HUES64 (cell line): ENCODE measurements around the gene FBRSL1.
A peak's percentile ranks its signal among the peaks of the same experiment; 100 is the strongest.

Experiments
- H3K27ac ChIP-seq: 2 replicates; pipeline ENCODE4 v1.7.0; 2013; ENCODE audit warnings: low read depth, low read length, inconsistent platforms
- H3K27me3 ChIP-seq: 2 replicates; pipeline ENCODE4 v1.6.1; 2013; ENCODE audit warnings: mild to moderate bottlenecking, low read length; ENCODE audit not compliant: insufficient read depth
- H3K36me3 ChIP-seq: 2 replicates; pipeline ENCODE4 v1.6.1; 2013; ENCODE audit warnings: mild to moderate bottlenecking, low read length; ENCODE audit not compliant: insufficient read depth
- H3K4me1 ChIP-seq: 2 replicates; pipeline ENCODE4 v1.6.1; 2013; ENCODE audit warnings: mild to moderate bottlenecking, low read length, moderate library complexity; ENCODE audit not compliant: insufficient read depth
- H3K4me3 ChIP-seq: 2 replicates; pipeline ENCODE4 v1.5.1; 2013; ENCODE audit warnings: mild to moderate bottlenecking, low read length, moderate library complexity
- H3K9ac ChIP-seq: 2 replicates; pipeline ENCODE4 v1.6.1; 2013; ENCODE audit warnings: mild to moderate bottlenecking, low read depth, low read length
- H3K9me3 ChIP-seq: 2 replicates; pipeline ENCODE4 v1.6.1; 2013; ENCODE audit warnings: low read depth, low read length; ENCODE audit not compliant: insufficient read depth
- WGBS: fragments of 150-250, 120-280 bp; methylation state at CpG from one replicate; pipeline ENCODE4 v1.1.7; 2013; ENCODE audit warnings: missing lambda C conversion rate; 5-methylcytosine and 5-hydroxymethylcytosine counted together

Gene FBRSL1

DNA sequence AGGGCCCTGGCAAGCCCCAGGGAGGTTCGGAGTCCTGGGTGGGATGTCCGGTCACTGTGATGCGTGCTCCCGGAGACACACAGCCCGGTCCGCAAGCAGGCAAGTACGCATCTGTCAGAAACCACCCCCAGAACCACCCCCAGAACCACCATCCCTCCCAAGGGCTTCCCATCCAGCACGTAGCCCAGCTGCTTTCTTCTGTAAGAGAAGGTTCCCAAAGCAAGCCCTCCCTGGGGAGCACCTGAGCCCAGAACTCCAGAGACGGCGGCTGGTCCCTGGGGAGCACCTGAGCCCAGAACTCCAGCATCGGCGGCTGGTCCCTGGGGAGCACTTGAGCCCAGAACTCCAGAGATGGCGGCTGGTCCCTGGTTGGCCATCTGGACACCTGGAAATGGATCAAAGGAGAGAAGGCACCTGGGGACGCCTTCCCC is 2.6 kb upstream of the FBRSL1 start:
- Histone ChIP-seq H3K9me3 (no peaks in the 10 kb centered on the region), H3K36me3 (no peaks in the 10 kb centered on the region), H3K27ac (no peak overlapping the region), H3K27me3 (peaks cover 80% of the 10 kb centered on the region), H3K4me3 (no peak overlapping the region), H3K9ac (no peak overlapping the region), H3K4me1 (peaks cover 8% of the 10 kb centered on the region; the same call in 1 of the 2 replicates)
- 89% methylated on average over 14 of the region's 14 CpGs for WGBS

DNA sequence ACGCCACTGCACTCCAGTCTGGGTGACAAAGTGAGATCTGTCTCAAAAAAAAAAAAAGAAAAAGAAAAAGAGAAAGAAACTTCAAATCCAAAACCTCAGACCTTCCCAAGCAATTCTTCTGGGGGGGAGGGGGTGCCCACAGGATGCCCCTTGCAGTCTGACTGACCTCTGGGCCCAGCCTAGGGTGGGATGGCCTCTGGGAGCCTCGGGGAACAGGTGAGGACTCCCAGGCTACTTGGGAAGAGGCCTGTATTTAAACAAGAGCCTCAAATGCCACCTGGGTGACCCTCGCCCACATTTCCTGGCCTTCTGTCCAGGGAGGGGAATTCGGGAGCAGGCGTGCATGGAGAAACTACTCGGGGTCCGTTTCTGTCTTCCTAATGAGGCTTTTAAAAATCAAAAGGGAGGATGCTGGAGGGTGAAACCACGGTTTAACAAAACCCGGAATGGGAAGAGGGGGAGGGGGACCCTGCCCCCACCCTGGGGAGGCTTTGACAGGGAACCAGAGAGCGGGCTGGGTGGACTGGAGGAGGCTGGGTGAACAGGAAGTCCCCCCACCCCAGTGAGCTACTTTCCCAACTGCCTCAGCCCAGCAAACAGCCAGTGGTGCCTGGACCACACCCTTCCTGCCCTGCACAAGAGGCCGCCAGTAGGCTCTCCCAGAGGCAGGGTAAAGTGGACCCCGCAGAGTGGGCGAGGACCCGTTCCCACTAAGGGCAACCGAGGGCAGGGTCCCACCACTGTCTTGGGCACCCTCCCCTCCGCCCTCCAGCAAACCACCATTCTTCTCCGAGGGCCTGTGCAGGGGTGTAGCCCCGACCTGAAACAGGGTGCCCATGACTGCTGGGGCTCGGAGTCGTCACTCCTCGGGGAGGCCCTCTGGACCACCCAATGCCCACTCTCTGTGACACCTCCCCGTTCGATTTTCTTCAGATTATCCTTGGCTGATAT is 1.5 kb upstream of the FBRSL1 start:
- peaks cover 69% of the 10 kb centered on the region for H3K27me3 ChIP-seq
- H3K4me3 ChIP-seq, result peak overlapping the region; percentile 56
- no peak overlapping the region for H3K27ac ChIP-seq
- H3K9ac ChIP-seq, result no peak overlapping the region
- H3K36me3 ChIP-seq, result 0 out of 2 replicates have a peak, but pooled peaks cover 4% of the 10 kb centered on the region
- peaks cover 8% of the 10 kb centered on the region; the same call in 1 of the 2 replicates for H3K4me1 ChIP-seq
- 51% methylated on average over 23 of the region's 23 CpGs for WGBS
- no peaks in the 10 kb centered on the region for H3K9me3 ChIP-seq

GRCh38 chr12:132489078-132489601 is 811 bp upstream of the FBRSL1 start:
- no peaks in the 10 kb centered on the region for H3K9me3 ChIP-seq
- H3K9ac ChIP-seq, result no peak overlapping the region; the same call in 1 of the 2 replicates
- H3K27ac ChIP-seq, result no peak overlapping the region

GRCh38 chr12:132490422-132491137 is 629 bp downstream of the FBRSL1 start:
- peaks cover 8% of the 10 kb centered on the region; the same call in 1 of the 2 replicates for H3K4me1 ChIP-seq
- 4% methylated on average over 110 of the region's 110 CpGs for WGBS

More at GRCh38 chr12:132489078-132489601, 811 bp upstream of the FBRSL1 start:
- Histone ChIP-seq H3K27me3 (peaks cover 65% of the 10 kb centered on the region), H3K4me1 (peaks cover 8% of the 10 kb centered on the region; the same call in 1 of the 2 replicates), H3K4me3 (peak overlapping the region; percentile 56), H3K36me3 (0 out of 2 replicates have a peak, but pooled peaks cover 4% of the 10 kb centered on the region)
- 7% methylated on average over 46 of the region's 46 CpGs for WGBS

DNA sequence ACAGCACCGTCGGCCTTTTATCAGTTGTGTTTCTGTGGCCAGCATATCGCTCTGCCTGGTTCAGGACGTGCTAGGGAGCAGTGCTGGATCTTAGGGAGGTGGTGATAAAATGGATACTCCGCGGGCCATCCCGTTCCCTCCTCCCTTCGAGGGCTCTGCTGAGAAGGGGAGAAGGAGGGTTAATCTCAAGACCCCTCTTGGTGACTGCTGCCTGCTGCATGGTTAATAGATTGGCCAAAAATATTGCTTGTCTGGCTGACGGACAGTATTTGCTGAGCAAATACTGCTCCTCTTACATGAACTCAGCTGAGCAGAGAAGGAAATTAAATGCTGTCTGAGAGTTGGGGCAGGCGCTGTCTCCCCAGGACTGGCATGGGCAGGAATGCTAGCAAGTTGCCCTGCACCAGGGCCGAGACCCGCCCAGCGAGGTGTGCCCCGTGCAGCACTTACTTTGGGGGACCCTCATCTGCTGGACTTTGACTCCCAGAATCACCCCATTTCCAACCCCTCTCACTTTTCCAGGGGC is 1.2 kb downstream of the FBRSL1 start:
- WGBS, result 49% methylated on average over 14 of the region's 14 CpGs
- Histone ChIP-seq H3K27ac (no peak overlapping the region), H3K9me3 (no peaks in the 10 kb centered on the region), H3K36me3 (0 out of 2 replicates have a peak, but pooled peaks cover 4% of the 10 kb centered on the region), H3K4me3 (peak overlapping the region; percentile 62), H3K9ac (peak overlapping the region; percentile 64), H3K4me1 (peaks cover 8% of the 10 kb centered on the region; the same call in 1 of the 2 replicates), H3K27me3 (peaks cover 45% of the 10 kb centered on the region)

More at GRCh38 chr12:132490422-132491137, 629 bp downstream of the FBRSL1 start:
- Histone ChIP-seq H3K36me3 (0 out of 2 replicates have a peak, but pooled peaks cover 4% of the 10 kb centered on the region), H3K27me3 (peaks cover 51% of the 10 kb centered on the region), H3K9ac (peak overlapping the region; percentile 64), H3K4me3 (peak overlapping the region; percentile 62), H3K27ac (no peak overlapping the region), H3K9me3 (no peaks in the 10 kb centered on the region)

- WGBS, result 93% methylated on average over 23 of the region's 23 CpGs
- H3K9ac ChIP-seq, result no peak overlapping the region
- no peak overlapping the region for H3K27ac ChIP-seq
- no peaks in the 10 kb centered on the region for H3K9me3 ChIP-seq
- 0 out of 2 replicates have a peak, but pooled peaks cover 4% of the 10 kb centered on the region for H3K36me3 ChIP-seq
- H3K27me3 ChIP-seq, result peaks cover 40% of the 10 kb centered on the region
- H3K4me1 ChIP-seq, result peaks cover 8% of the 10 kb centered on the region; the same call in 1 of the 2 replicates
- peak overlapping the region; percentile 62 for H3K4me3 ChIP-seq
Measured at GRCh38 chr12:132491761-132492378, 1.9 kb downstream of the FBRSL1 start.

DNA sequence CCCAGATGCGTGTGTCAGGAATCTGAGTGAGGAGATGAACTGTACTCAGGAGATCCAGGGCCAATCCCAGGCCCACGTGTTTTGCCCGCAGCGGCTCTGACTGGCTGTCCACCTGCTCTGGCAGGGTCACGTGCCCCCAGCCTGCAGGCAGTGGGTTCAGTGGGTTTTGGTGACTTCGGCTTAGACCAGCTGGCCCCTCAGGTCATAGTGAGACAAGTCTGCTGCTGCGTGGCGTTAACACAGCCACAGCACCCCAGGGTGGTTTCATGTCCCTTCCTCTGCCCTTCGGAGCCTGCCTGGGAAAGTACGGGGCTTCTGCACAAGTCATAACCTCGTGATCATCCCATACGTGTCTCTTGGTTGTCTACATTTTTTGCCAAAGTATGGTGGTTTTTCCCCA is 2.6 kb downstream of the FBRSL1 start:
- Histone ChIP-seq H3K4me3 (no peak overlapping the region), H3K36me3 (0 out of 2 replicates have a peak, but pooled peaks cover 4% of the 10 kb centered on the region), H3K9ac (no peak overlapping the region), H3K27me3 (peaks cover 34% of the 10 kb centered on the region), H3K27ac (no peak overlapping the region), H3K4me1 (peaks cover 8% of the 10 kb centered on the region; the same call in 1 of the 2 replicates), H3K9me3 (no peaks in the 10 kb centered on the region)
- 96% methylated on average over 12 of the region's 12 CpGs for WGBS

- Histone ChIP-seq H3K4me1 (peaks cover 8% of the 10 kb centered on the region; the same call in 1 of the 2 replicates), H3K4me3 (no peak overlapping the region)
Measured at GRCh38 chr12:132492951-132493350, 3.0 kb downstream of the FBRSL1 start.

GRCh38 chr12:132493482-132494178 is 3.7 kb downstream of the FBRSL1 start:
- no peak overlapping the region for H3K4me3 ChIP-seq
- H3K36me3 ChIP-seq, result 0 out of 2 replicates have a peak, but pooled peaks cover 4% of the 10 kb centered on the region
- H3K4me1 ChIP-seq, result peaks cover 5% of the 10 kb centered on the region; the same call in 1 of the 2 replicates
- peaks cover 22% of the 10 kb centered on the region for H3K27me3 ChIP-seq
- 91% methylated on average over 18 of the region's 18 CpGs for WGBS
- no peaks in the 10 kb centered on the region for H3K9me3 ChIP-seq
- no peak overlapping the region for H3K9ac ChIP-seq
- no peak overlapping the region for H3K27ac ChIP-seq

More at GRCh38 chr12:132492951-132493350, 3.0 kb downstream of the FBRSL1 start:
- Histone ChIP-seq H3K9ac (no peak overlapping the region), H3K9me3 (no peaks in the 10 kb centered on the region), H3K27me3 (peaks cover 29% of the 10 kb centered on the region), H3K27ac (no peak overlapping the region), H3K36me3 (0 out of 2 replicates have a peak, but pooled peaks cover 4% of the 10 kb centered on the region)
- 95% methylated on average over 12 of the region's 12 CpGs for WGBS
